ENCODE measurements around the gene LDLRAD3.
"Not testable (repeated sequence)": the region's sequence is repeated elsewhere in the genome, so short reads cannot be mapped to it uniquely, and the experiment has no call there.

Gene LDLRAD3

DNA sequence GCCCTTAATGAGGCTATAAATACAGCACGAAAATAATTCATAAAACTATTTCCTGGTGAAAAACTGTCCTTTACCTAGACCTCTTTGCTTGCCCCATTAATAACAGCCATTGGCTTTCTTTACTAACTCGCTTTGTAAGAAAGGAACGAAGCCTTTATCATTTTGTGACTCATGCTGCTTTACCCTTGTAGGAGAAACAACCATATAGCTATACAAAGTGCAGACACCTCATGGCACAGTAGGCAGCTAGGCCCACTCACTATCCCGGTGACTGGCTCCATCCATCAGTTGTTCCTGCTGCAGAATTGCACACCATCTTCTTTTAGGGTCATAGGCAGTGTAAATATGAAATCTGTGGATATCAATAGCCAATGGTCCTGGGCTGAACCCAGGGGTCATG, 85.8 kb downstream of the LDLRAD3 start:
- no peaks in the 10 kb centered on the region for H3K9me3 Mint-ChIP-seq
- ATAC-seq (no peak), DNase-seq (ENCODE audit: low spot score in 2 of 2) (no peak)
- H3K4me1 Mint-ChIP-seq: no peaks in the 10 kb centered on the region
- H3K4me3 Mint-ChIP-seq: no peak overlapping the region
- H3K36me3 Mint-ChIP-seq: no peaks in the 10 kb centered on the region
- H3K27ac Mint-ChIP-seq: no peak overlapping the region

DNA sequence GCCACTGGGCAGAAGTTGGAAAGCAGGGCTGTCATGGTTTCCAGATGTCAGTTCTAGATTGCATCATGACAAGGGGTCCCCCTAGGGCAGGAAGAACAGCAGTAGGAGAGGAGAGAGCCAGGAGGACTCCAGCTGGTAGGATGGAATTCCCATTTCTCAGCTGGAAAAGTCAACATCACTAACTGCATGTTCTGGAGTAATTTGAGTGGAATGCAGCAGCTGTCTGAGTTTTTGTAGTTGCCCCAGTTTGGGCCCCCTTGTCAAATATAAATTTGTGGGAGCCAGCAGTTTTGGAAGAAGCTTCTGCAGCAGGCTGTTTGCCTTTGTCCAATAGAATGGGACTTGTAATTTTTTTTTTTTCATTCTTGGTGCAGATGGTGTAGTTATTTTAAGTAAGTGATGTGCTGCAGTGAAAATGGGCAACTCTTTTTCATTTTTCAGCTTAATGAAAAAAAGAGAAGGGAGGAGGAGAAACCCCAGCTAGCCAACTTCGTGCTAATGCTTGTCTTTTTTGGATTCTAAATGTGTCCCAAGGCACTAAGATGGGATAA, 86.9 kb downstream of the LDLRAD3 start:
- Mint-ChIP-seq H3K4me1 (no peaks in the 10 kb centered on the region), H3K36me3 (no peaks in the 10 kb centered on the region), H3K27ac (no peak overlapping the region), H3K4me3 (no peak overlapping the region), H3K9me3 (no peaks in the 10 kb centered on the region)
- DNase-seq (ENCODE audit: low spot score in 2 of 2): no peak
- no peak for ATAC-seq

DNA sequence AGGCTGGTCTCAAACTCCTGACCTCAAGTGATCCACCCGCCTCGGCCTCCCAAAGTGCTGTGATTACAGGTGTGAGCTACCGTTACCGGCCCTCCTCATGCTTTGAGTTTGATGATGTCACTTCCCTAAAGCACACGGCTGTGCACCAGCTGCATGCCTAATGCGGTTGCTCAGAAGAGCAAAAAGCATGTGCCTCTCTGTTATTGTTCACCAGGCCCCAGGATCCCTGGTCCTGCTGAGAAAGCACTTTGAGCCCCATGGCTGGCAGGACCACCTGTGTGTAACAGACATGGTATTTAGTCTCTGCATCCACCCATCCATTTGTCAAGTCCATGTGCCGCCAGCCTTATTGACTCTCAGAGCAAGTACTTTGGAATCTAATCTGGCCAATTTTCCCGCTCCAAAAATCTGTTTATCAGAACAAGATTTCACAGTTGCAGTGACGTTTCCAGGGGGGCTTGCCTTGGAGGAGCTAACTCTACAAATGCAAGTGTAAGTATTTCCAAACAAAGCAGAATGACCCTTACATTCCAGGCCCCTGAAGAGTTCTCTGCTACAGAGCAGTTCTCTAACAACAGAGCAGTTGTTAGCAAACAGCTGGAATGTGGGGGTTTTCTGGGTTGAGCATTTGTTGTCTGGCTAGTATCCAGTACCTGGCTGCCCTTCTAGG, 89.4 kb downstream of the LDLRAD3 start:
- Mint-ChIP-seq H3K4me1 (no peaks in the 10 kb centered on the region), H3K36me3 (no peaks in the 10 kb centered on the region), H3K27ac (no peak overlapping the region), H3K9me3 (no peaks in the 10 kb centered on the region), H3K4me3 (no peak overlapping the region)
- no peak for DNase-seq (ENCODE audit: low spot score in 2 of 2)
- no peak for ATAC-seq

DNA sequence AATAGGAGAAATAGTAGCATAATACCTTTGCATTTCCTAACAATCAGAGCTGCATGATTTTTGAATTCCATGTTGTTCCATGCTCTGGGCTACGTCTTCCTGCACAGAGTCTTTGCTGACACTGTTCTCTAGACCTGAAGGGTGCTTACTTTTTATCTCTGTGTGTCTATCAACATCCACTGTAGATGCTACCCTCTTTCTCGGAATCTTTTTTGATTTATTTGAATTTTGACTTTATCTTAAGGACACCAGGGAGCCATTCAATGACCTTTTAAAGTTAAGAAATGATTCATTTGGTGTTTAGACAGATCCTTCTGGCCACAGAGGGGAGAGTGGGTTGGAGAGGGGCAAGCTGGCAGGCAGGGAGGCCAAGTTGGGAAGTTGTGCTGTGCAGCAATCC, 90.1 kb downstream of the LDLRAD3 start:
- H3K4me3 Mint-ChIP-seq: no peak overlapping the region
- H3K27ac Mint-ChIP-seq: no peak overlapping the region
- DNase-seq (ENCODE audit: low spot score in 2 of 2) (no peak), ATAC-seq (no peak)
- no peaks in the 10 kb centered on the region for H3K9me3 Mint-ChIP-seq
- no peaks in the 10 kb centered on the region for H3K36me3 Mint-ChIP-seq
- no peaks in the 10 kb centered on the region for H3K4me1 Mint-ChIP-seq

DNA sequence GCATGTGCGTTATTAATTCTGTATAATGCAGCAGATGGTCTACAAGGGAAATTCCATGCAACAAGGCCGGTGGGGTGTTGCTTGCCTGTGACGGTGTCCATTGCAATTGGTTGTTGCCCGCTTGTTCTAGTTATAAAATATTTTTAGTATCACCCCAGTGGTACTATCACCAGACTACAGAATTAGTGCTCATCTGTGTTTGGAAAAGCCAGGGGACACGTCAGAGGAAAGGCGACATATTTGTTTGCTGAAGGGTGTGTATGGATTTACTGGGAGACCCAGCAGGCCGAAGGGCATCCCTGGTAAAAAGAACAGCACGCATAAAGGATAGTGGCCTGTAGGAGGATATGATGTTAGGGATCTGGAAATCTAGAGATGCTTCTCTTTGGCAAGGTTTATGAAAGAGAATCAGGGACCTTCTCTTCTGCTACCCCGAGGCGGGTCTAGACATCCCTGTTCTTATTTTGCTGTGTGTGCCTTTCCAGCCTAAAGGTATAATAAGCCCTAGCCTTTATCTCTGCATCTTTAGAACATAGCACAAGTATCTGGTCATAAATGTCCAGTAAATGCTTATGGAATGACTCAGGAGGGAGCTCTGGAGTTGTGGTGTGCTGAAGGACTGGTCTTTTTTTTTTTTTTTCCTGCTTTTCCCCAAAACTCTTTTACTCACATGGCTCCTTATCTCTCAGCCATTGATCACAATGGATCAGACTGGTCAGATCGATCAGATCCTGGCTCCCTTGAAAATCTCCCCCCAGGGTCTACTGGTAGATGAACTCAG, 90.9 kb downstream of the LDLRAD3 start:
- Mint-ChIP-seq H3K27ac (no peak overlapping the region), H3K4me1 (no peaks in the 10 kb centered on the region), H3K4me3 (no peak overlapping the region), H3K36me3 (no peaks in the 10 kb centered on the region), H3K9me3 (no peaks in the 10 kb centered on the region)
- DNase-seq (ENCODE audit: low spot score in 2 of 2) (no peak), ATAC-seq (no peak)

DNA sequence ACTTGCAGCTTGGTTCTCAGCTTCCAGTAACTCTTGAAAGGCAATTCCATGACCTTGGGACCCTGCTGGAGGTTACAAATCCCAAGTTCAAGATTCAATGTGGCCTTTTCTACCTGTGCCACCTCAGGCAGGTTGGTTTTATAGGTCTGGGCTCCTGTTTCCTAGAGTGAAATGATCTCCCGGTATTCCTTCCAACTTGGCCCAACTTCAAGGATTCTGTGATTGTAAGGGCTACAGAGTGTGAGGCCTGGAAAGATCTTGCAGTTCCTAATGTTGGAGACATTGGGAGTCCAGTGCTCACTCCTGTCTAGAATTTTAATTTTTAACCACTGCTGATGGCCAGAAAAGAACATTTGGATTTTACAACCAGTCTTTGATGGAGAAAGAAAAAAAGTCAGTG, 91.6 kb downstream of the LDLRAD3 start:
- no peaks in the 10 kb centered on the region for H3K9me3 Mint-ChIP-seq
- H3K4me3 Mint-ChIP-seq: no peak overlapping the region
- H3K27ac Mint-ChIP-seq: no peak overlapping the region
- DNase-seq (ENCODE audit: low spot score in 2 of 2) (no peak), ATAC-seq (no peak)
- H3K4me1 Mint-ChIP-seq: no peaks in the 10 kb centered on the region
- H3K36me3 Mint-ChIP-seq: no peaks in the 10 kb centered on the region

DNA sequence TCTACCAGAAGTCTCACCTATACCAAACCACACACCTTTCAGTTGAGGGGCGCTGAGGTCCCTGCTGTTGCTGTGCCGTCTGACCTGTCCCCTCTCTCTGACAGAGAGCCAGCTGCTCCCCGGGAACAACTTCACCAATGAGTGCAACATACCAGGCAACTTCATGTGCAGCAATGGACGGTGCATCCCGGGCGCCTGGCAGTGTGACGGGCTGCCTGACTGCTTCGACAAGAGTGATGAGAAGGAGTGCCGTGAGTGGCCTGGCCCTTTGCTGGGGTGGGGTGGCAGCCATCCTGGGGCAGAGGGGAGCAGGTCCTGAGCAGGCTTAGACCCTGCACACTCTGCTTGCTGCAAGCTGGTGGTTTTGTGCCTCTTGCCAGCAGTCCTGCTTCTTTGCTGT, 92.1 kb downstream of the LDLRAD3 start:
- no peaks in the 10 kb centered on the region for H3K4me1 Mint-ChIP-seq
- ATAC-seq (no peak), DNase-seq (ENCODE audit: low spot score in 2 of 2) (no peak)
- no peaks in the 10 kb centered on the region for H3K9me3 Mint-ChIP-seq
- no peaks in the 10 kb centered on the region for H3K36me3 Mint-ChIP-seq
- H3K27ac Mint-ChIP-seq: no peak overlapping the region
- H3K4me3 Mint-ChIP-seq: no peak overlapping the region

DNA sequence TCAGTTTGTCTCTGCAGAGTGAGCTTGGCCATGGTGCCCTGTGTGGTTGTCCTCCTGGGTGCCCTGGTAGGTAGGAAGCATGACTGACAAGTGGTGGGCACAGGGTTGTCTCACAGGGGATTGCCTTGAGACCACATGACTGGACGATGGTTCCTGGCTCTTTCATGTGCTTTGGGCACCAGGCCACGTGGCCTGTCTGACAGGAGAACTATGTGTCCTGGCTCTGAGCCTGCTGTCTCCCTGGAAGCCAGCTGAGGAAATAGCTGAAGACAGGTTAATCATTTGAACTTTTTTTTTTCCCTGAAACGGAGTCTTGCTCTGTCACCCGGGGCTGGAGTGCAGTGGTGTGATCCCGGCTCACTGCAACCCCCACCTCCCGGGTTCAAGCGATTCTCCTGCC, 93.2 kb downstream of the LDLRAD3 start:
- H3K9me3 Mint-ChIP-seq: no peaks in the 10 kb centered on the region
- no peaks in the 10 kb centered on the region for H3K36me3 Mint-ChIP-seq
- DNase-seq (ENCODE audit: low spot score in 2 of 2) (no peak), ATAC-seq (peak; percentile 48)
- no peak overlapping the region for H3K4me3 Mint-ChIP-seq
- H3K4me1 Mint-ChIP-seq: no peaks in the 10 kb centered on the region
- H3K27ac Mint-ChIP-seq: no peak overlapping the region

DNA sequence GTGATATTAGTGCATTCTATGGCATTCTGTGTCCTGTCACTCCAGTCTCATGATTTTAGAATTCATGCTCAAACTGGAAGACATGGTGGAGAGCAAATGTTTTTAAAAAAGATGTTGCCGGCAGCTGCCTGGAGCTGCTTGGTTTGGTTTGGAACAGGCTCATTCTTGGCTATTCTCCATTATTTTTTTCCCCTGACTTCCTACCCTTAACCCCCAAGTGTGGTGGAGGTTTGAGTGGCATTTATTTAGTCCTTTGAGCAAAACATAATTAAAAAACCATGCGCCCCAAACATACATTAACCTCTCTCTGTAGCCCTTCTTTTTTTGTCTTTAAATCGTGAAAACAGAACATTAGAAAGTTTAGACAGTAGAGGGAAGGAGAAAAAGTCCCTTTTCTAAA, 94.7 kb downstream of the LDLRAD3 start:
- H3K36me3 Mint-ChIP-seq: no peaks in the 10 kb centered on the region
- no peaks in the 10 kb centered on the region for H3K9me3 Mint-ChIP-seq
- H3K4me1 Mint-ChIP-seq: no peaks in the 10 kb centered on the region
- DNase-seq (ENCODE audit: low spot score in 2 of 2) (no peak), ATAC-seq (no peak)
- H3K4me3 Mint-ChIP-seq: no peak overlapping the region
- H3K27ac Mint-ChIP-seq: no peak overlapping the region

DNA sequence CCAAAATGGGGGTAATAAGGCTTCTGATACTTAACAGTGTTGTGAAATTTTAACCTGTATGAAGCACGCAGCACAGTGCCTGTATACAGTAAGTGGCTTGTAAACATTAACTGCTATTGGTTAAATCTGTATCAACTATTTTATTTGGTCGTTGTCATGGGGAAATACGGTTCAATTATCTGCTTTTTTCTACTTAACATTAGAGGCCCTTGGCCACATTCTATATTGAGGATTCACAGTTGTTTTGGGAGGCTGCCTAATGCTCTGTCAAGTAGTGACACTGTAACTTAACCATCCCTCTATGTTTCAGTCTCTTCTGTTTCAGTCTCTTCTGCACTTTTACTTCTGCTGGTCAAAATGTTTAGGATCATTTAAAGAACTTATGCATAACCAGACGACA, 95.6 kb downstream of the LDLRAD3 start:
- DNase-seq (ENCODE audit: low spot score in 2 of 2) (no peak), ATAC-seq (no peak)
- no peak overlapping the region for H3K4me3 Mint-ChIP-seq
- no peaks in the 10 kb centered on the region for H3K4me1 Mint-ChIP-seq
- H3K27ac Mint-ChIP-seq: no peak overlapping the region
- H3K9me3 Mint-ChIP-seq: no peaks in the 10 kb centered on the region
- H3K36me3 Mint-ChIP-seq: no peaks in the 10 kb centered on the region

DNA sequence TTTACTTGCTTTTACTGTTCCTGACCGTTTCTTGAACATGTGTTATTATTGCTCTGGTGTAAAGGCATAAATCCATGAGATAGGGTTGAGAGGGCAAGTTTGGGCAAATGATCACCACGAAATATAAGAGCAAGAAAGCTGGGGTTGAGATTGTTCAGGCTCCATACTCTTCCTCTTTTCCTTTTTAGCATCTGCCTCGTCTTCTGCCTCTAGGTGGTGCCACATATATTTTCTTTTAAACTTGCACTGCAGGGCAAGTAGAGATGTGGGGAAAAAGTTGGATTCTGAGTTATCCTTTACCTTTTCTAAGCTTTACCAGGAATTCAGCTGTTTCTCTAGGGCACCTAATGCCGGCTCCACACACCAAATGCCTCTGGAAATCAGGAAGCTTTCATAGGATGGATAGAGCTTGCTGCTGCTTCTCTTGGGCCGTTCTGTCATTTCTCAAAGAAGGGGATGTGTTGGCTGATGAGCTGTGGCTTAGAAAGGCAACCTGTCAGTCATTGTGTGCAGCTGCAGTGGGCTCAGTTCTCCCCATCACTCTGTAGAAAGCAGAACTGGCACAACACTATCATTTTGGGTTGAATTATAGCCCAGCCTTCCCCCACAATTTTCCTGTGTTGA, 98.2 kb downstream of the LDLRAD3 start:
- H3K4me3 Mint-ChIP-seq: no peak overlapping the region
- no peak for DNase-seq (ENCODE audit: low spot score in 2 of 2)
- no peak overlapping the region for H3K27ac Mint-ChIP-seq
- H3K4me1 Mint-ChIP-seq: no peaks in the 10 kb centered on the region
- peaks cover 4% of the 10 kb centered on the region for H3K9me3 Mint-ChIP-seq
- no peak for ATAC-seq
- H3K36me3 Mint-ChIP-seq: no peaks in the 10 kb centered on the region

DNA sequence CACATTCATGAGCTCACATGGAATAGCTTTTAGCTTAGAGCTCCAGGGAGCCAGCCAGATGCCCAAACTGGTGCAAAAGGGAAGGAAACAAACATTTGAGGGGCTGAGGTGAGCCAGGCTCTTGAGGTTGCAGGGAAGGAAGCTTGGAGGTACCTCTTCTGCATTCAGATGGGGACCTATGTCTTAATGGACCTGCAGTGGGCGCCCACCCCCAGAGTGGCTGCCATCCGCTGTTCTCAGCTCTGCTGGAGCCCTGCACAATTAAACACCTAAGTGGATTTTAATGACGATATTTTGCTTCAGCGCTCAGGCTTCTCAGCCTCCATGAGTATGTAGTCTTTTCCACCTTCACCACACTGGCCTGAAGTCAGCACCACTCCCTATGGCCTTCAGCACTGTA, 100.8 kb downstream of the LDLRAD3 start:
- Mint-ChIP-seq H3K9me3 (peaks cover 4% of the 10 kb centered on the region), H3K27ac (no peak overlapping the region), H3K36me3 (no peaks in the 10 kb centered on the region), H3K4me3 (no peak overlapping the region), H3K4me1 (no peaks in the 10 kb centered on the region)
- DNase-seq (ENCODE audit: low spot score in 2 of 2): no peak
- ATAC-seq: peak; percentile 25

DNA sequence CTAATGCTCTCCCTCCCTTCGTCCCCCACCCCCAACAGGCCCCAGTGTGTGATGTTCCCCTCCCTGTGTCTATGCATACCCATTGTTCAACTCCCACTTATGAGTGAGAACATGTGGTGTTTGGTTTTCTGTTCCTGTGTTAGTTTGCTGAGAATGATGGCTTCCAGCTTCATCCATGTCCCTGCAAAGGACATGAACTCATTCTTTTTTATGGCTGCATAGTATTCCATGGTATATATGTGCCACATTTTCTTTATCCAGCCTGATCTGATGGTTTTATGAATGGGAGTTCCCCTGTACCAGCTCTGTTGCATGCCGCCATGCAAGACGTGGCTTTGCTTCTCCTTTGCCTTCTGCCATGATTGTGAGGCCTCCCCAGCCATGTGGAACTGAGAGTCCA, 102.1 kb downstream of the LDLRAD3 start:
- H3K4me3 Mint-ChIP-seq; ATAC-seq; H3K36me3 Mint-ChIP-seq; H3K9me3 Mint-ChIP-seq; H3K27ac Mint-ChIP-seq; DNase-seq (ENCODE audit: low spot score in 2 of 2); H3K4me1 Mint-ChIP-seq: not testable (repeated sequence)

DNA sequence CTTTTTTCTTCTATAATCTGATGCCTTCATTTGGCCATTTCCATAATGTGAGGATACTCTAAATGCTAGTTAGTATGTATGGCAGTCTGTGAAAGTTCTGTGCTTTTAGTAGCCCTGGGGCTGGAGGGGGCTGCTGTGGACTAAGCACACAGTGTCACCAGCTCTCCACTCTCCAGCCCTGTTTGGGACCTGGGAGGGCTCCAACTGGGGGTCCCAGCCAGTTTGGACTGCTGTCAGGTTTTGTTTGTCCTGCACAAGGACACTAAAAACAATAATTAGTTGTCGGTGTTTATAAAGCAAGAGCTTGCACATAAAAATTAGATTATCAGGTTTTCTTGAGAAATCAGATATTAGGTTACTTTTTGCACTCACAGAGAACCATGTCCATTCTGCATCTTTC, 103.1 kb downstream of the LDLRAD3 start:
- no peak overlapping the region for H3K27ac Mint-ChIP-seq
- peaks cover 4% of the 10 kb centered on the region for H3K9me3 Mint-ChIP-seq
- no peak for DNase-seq (ENCODE audit: low spot score in 2 of 2)
- H3K36me3 Mint-ChIP-seq: no peaks in the 10 kb centered on the region
- no peak overlapping the region for H3K4me3 Mint-ChIP-seq
- H3K4me1 Mint-ChIP-seq: no peaks in the 10 kb centered on the region
- no peak for ATAC-seq

DNA sequence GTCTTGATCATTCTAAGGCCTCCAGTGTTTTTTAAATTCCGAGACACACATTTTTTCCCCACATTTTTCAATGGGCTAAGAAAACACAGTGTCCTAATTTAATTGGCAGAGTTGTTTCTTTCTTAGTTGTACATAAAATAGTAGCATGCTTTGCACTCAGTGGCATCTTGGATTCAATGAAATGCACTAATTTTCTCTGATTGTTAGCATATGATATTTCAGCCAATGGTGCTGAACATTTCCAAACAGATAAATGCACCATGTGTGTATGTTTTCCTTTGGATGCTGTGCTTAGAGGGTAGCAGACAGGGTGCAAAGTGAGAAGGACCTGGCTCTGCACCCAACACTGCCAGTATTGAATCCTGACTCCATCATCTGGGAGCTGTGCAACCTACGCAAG, 103.5 kb downstream of the LDLRAD3 start:
- peaks cover 4% of the 10 kb centered on the region for H3K9me3 Mint-ChIP-seq
- H3K36me3 Mint-ChIP-seq: no peaks in the 10 kb centered on the region
- DNase-seq (ENCODE audit: low spot score in 2 of 2): no peak
- ATAC-seq: no peak
- no peak overlapping the region for H3K4me3 Mint-ChIP-seq
- H3K4me1 Mint-ChIP-seq: no peaks in the 10 kb centered on the region
- H3K27ac Mint-ChIP-seq: no peak overlapping the region

Data from stimulated activated effector memory CD8-positive, alpha-beta T cell treated with anti-CD3 and anti-CD28 coated beads, Interleukin-12 subunit alpha, Interleukin-12 subunit beta, amount 100 ng/mL, for 72 hours (primary cell).